Activated CD4-positive, alpha-beta T cell treated with anti-CD3 and anti-CD28 coated beads, Interleukin-2, amount 50 U/mL, for 16 hours (primary cell): ENCODE measurements around the gene YAP1.

Source experiments
- DNase-seq: peaks from one replicate; pipeline ENCODE4 v3.0.0-alpha.2; 2020

The YAP1 gene

GRCh38 chr11:102202972-102203371 is 92.7 kb downstream of the YAP1 start:
- no peak for DNase-seq

GRCh38 chr11:102204174-102204573 is 93.9 kb downstream of the YAP1 start:
- no peak for DNase-seq

GRCh38 chr11:102205805-102206204 is 95.6 kb downstream of the YAP1 start:
- no peak for DNase-seq

- DNase-seq = no peak
Measured at GRCh38 chr11:102208835-102209234, 98.6 kb downstream of the YAP1 start.

- no peak for DNase-seq
Measured at GRCh38 chr11:102214623-102215022, 104.4 kb downstream of the YAP1 start.

DNA sequence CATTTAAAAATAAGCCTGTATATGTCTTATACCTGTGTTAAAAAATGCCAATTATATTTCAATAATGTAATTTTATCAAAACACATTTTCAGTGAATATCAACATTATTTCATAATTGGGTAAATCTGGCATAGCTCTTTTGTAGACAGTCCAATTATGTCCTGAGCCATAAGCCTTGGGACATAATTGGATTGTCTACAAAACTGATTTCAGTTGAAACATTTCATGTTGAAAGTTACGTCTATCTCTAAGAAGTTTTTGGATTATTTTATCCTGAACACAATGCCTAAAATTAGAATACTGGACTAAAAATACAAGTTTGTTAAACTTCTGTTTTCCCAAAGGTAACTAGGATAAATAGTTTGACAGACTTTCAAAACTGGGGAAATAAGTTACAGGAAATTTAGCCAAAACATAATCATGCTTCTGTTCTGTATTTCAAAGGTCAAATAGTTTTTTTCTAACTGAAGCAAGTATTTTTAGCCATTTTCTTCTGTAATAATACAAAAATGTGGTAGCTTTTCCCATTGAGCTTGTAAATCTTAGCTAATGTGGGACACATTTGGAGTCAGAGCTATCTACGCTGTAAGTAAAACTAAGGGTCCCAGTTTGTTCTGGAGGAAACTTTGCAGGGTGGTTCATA is 106.3 kb downstream of the YAP1 start:
- no peak for DNase-seq

DNA sequence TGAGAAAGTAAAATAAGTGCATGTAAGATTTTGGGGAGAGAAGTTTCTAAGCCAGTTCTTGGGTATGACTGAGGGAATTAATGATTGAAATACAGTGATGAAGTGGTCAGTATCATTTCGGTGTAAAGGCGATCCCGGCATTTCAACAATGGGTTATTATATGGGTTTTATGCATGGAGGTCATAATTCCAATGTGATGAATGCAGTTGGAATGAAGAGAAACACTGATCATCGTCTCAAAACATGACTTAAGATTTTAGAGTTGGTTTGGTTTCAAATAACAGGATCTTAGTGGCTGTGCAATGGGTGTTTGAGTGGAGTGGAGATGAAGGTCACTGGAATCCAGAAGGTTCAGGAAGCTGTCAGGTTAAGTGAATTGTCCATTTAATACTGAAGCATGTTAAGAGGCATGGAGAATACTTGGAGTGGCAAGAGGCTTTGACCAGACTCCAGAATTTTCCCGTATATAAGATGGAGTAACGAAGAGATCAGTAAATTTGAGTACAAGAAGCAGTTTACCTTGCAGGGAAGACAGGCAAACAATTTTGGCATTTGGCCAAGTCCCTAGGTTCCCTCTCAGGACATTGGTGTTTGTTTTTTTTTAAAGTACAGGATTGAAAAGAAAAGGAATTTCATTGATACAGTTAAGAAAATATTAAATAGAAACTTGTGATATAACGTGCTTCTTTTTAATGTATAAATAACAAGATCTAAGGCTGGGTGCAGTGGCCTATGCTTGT is 110.7 kb downstream of the YAP1 start:
- DNase-seq = no peak

- no peak for DNase-seq
Measured at GRCh38 chr11:102223859-102224258, 113.6 kb downstream of the YAP1 start.

DNA sequence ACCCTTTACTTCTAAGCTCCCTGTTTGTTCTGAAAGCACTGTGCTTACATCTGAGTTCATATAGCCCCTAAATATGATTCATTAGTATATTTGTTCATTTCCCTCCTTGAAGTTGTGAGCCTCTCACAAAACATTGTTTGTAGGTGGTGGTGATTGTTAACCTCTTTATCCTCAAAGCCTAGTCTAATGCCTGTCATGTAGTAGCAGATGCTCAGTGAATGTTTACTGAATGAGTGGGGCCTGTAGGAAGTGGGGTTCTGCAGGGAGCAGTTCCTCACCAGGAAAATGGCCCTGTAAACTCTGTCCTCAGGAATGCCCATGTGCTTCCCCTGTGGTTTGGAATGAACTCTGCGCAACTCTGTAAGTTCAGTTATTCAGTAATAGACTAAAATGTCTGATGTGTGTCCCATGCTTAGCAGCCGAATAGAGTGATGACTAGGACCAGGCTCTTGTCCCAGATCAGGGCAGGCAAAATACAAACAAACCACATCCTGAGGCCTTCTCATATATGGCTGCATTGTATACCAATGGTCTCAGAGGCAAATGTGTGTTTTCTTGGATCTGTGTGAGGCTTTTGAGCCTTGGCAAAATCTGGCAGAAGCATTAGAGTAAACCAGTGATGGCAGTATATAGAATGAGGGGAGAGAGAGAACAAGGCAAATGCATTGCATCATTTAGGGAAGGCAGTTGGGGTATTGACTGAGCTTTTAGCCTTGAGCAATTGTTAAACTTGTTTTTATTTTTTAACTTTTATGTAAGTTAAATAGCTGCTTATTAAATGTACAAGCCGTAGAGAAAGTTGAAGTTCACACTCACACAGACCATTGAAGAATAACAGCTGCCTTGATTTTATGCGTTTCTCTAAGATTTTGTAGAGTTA is 115.7 kb downstream of the YAP1 start:
- DNase-seq = no peak

GRCh38 chr11:102226702-102227490 is 116.6 kb downstream of the YAP1 start:
- no peak for DNase-seq

GRCh38 chr11:102229510-102230123 is 119.4 kb downstream of the YAP1 start:
- no peak for DNase-seq

DNA sequence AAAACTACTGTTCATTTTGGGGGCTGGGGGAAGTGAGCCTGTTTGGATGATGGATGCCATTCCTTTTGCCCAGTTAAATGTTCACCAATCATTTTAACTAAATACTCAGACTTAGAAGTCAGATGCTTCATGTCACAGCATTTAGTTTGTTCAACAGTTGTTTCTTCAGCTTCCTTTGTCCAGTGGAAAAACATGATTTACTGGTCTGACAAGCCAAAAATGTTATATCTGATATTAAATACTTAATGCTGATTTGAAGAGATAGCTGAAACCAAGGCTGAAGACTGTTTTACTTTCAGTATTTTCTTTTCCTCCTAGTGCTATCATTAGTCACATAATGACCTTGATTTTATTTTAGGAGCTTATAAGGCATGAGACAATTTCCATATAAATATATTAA is 119.9 kb downstream of the YAP1 start:
- no peak for DNase-seq

- DNase-seq = no peak
Measured at GRCh38 chr11:102230911-102231310, 120.7 kb downstream of the YAP1 start.

- no peak for DNase-seq
Measured at GRCh38 chr11:102234779-102235439, 124.7 kb downstream of the YAP1 start.

GRCh38 chr11:102237096-102237735 is 127.0 kb downstream of the YAP1 start:
- no peak for DNase-seq

DNA sequence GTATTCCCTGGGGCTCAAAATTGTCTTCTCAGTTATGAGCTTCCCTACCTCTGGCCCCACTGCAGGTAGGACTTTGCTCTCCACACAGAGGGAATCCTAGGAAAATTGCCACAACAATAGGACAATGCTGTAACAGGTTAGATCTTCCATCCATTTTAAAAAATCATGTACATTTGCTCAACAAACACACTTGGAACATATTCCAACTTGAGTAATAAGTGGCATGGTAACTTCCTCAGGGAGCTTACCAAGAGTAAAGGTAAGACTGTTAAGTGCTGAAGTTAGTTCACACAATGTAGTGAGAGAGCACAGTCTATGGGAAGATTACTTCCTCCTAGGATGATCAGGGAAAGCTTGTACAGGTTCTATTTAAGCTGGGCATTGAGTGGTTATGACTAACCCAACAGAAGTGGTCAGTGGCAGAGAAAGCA is 128.2 kb downstream of the YAP1 start:
- DNase-seq = no peak

DNA sequence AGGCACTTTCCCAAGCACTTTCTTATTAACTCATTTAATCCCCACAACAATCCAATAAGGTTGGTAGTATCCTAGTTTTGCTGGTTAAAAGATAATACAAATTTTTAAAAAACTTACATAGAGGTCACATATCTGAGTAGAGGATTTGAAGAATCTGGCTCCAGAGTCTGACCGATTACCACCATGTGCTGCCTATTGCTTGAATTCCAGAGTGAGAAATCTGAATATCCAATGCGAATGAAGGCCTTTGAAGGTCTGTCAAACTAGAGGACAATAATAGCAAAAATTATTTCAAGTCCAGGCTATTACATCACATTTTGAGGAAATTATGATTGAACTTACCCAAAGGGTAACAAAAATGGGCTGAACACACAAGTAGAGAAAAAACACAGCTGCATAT is 129.2 kb downstream of the YAP1 start:
- no peak for DNase-seq

GRCh38 chr11:102239911-102240310 is 129.7 kb downstream of the YAP1 start:
- DNase-seq = no peak

- no peak for DNase-seq
Measured at GRCh38 chr11:102240502-102240901, 130.3 kb downstream of the YAP1 start.

- DNase-seq = no peak
Measured at GRCh38 chr11:102241026-102241425, 130.8 kb downstream of the YAP1 start.

DNA sequence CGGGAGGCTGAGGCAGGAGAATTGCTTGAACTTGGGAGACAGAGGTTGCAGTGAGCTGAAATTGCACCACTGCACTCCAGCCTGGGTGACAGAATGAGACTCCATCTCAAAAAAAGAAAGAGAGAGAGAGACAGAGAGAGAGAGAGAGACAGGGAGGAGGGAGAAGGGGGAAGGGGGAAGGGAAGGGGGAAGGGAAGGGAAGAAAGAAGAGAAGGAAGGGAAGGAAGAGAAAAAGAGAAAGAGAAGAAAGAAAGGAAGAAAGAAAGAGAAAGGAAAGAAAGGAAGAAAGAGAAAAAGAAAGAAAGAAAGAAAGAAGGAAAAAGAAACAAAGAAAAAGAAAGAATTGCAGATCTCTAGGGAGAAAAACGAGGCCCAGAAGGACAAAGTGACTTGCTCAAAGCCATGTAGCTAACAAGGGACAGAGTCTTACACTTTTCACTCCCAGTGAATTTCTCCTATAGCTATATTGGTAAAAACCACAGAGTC is 133.2 kb downstream of the YAP1 start:
- DNase-seq = no peak
